WERI-Rb-1 (cell line): ENCODE results near the gene EHD3.

Source experiments
- DNase-seq: peaks from one replicate; pipeline ENCODE4 v3.0.0-alpha.2; 2020
- H3K27ac ChIP-seq: fragments of 250-450 bp; sonication (Bioruptor Pico); 2 replicates; pipeline ENCODE4 v1.5.1; 2020; ENCODE audit warnings: mild to moderate bottlenecking, moderate library complexity
- H3K27me3 ChIP-seq: fragments of 250-450 bp; sonication (Bioruptor Pico); 2 replicates; pipeline ENCODE4 v1.5.1; 2021; ENCODE audit warnings: mild to moderate bottlenecking, low read depth, moderate library complexity; ENCODE audit not compliant: insufficient read depth, severe bottlenecking
- H3K36me3 ChIP-seq: fragments of 250-450 bp; sonication (Bioruptor Pico); 2 replicates; pipeline ENCODE4 v1.5.1; 2020; ENCODE audit warnings: mild to moderate bottlenecking, moderate library complexity
- H3K4me3 ChIP-seq: 2 replicates; pipeline ENCODE4 v1.5.1; 2011; ENCODE audit warnings: low read depth, mild to moderate bottlenecking, control low read depth, low read length
- H3K9me3 ChIP-seq: fragments of 250-450 bp; sonication (Bioruptor Pico); 2 replicates; pipeline ENCODE4 v1.5.1; 2021; ENCODE audit warnings: mild to moderate bottlenecking, moderate library complexity; ENCODE audit not compliant: severe bottlenecking
- CTCF ChIP-seq: IDR thresholded peaks from 2 replicates; pipeline ENCODE4 v1.5.1; 2011; ENCODE audit warnings: low read depth, mild to moderate bottlenecking, control low read depth, inconsistent platforms, low read length

EHD3 gene

GRCh38 chr2:31297751-31298150 is 63.8 kb downstream of the EHD3 start:
- Histone ChIP-seq H3K27me3 (no peaks in the 10 kb centered on the region), H3K4me3 (no peak overlapping the region), H3K9me3 (no peaks in the 10 kb centered on the region), H3K27ac (no peak overlapping the region), H3K36me3 (no peaks in the 10 kb centered on the region)
- DNase-seq: peak; percentile 40
- no peak for TF ChIP-seq CTCF

DNA sequence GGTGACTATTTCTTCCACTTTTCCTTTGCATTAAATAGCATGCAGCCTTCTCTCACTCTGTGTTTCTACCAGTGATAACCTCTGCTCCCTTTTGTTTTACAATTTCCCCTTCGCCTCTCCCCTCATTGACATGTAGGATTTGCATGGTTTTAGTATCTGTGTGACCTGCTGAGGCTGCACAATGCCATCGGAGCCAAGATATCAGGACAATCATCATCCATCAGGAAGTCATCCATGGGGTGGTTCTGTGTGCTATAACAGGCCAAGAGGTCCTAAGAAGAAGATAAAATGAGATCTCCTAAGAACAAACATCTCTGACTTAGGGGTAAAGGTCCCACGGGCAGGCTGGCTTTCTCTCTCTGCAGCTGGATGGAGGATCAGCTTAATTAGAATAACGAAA is 65.6 kb downstream of the EHD3 start:
- Histone ChIP-seq H3K4me3 (no peak overlapping the region), H3K27ac (no peak overlapping the region), H3K36me3 (no peaks in the 10 kb centered on the region), H3K9me3 (no peaks in the 10 kb centered on the region), H3K27me3 (no peaks in the 10 kb centered on the region)
- no peak for TF ChIP-seq CTCF
- no peak for DNase-seq

GRCh38 chr2:31300309-31300708 is 66.4 kb downstream of the EHD3 start:
- H3K9me3 ChIP-seq: no peaks in the 10 kb centered on the region
- H3K4me3 ChIP-seq: no peak overlapping the region

GRCh38 chr2:31302940-31303563 is 69.1 kb downstream of the EHD3 start:
- Histone ChIP-seq H3K9me3 (no peaks in the 10 kb centered on the region), H3K27me3 (no peaks in the 10 kb centered on the region), H3K27ac (no peak overlapping the region), H3K36me3 (no peaks in the 10 kb centered on the region), H3K4me3 (no peak overlapping the region)
- TF ChIP-seq CTCF: no peak
- no peak for DNase-seq

More at GRCh38 chr2:31300309-31300708, 66.4 kb downstream of the EHD3 start:
- DNase-seq: no peak
- no peak for TF ChIP-seq CTCF
- Histone ChIP-seq H3K36me3 (no peaks in the 10 kb centered on the region), H3K27me3 (no peaks in the 10 kb centered on the region), H3K27ac (no peak overlapping the region)

GRCh38 chr2:31304816-31305215 is 70.9 kb downstream of the EHD3 start:
- no peak overlapping the region for H3K4me3 ChIP-seq
- H3K27ac ChIP-seq: no peak overlapping the region
- no peaks in the 10 kb centered on the region for H3K27me3 ChIP-seq
- H3K9me3 ChIP-seq: no peaks in the 10 kb centered on the region
- DNase-seq: no peak
- no peak for TF ChIP-seq CTCF
- no peaks in the 10 kb centered on the region for H3K36me3 ChIP-seq

DNA sequence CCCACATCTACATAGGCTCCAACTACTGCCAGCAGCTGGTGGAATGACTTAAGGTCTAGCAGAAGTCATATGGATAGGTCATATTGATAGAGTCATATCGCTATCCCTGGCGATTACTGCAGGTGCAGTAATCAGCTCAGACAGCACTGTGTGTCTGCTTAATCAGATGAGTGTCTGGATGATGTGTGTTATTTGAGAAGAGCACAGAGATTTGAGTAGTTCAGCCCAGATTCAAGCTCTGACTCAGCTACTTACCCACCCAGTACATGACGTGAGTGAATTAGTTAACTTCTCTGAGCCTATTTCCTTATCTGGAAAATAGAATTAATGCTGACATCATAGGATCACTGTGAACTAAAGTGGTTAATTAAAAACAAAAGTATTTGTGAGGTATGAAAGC is 78.9 kb downstream of the EHD3 start:
- no peak overlapping the region for H3K27ac ChIP-seq
- H3K27me3 ChIP-seq: no peaks in the 10 kb centered on the region
- H3K9me3 ChIP-seq: no peaks in the 10 kb centered on the region
- H3K36me3 ChIP-seq: no peaks in the 10 kb centered on the region
- DNase-seq: peak; percentile 52
- no peak for TF ChIP-seq CTCF
- no peak overlapping the region for H3K4me3 ChIP-seq
